GM18907 (cell line): Measurements from ENCODE around the gene ANAPC16.
"Not testable (repeated sequence)": the region's sequence is repeated elsewhere in the genome, so short reads cannot be mapped to it uniquely, and the experiment has no call there.

Experiments
- ATAC-seq: cut with Tn5 transposase; IDR thresholded peaks from one replicate; pipeline ENCODE4 v1.9.1; 2021; ENCODE audit warnings: mild to moderate bottlenecking, moderate library complexity; ENCODE audit not compliant: unreplicated experiment

Gene ANAPC16

DNA sequence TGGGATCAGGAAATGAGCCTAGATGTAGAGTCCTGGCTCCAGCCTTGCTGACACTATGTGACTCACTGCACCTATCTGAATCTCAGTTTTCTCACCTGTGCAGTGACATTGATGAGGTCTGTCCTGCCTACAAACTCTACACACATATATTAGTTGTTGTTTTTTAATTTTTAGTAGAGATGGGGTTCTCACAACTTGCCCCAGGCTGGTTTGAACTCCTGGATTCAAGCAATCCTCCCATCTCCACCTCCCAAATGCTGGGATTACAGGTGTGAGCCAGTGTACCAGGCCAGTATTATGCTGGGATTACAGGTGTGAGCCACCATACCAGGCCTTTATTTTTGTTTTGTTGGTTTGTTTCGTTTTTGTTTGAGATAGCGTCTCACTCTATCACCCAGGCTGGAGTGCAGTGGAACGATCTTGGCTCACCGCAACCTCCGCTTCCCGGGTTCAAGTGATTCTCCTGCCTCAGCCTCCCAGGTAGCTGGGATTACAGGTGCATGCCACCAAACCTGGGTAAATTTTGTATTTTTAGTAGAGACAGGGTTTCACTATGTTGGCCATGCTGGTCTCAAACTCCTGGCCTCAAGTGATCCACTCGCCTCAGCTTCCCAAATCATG, 46.1 kb downstream of the ANAPC16 start:
- peak; percentile 13 for ATAC-seq

DNA sequence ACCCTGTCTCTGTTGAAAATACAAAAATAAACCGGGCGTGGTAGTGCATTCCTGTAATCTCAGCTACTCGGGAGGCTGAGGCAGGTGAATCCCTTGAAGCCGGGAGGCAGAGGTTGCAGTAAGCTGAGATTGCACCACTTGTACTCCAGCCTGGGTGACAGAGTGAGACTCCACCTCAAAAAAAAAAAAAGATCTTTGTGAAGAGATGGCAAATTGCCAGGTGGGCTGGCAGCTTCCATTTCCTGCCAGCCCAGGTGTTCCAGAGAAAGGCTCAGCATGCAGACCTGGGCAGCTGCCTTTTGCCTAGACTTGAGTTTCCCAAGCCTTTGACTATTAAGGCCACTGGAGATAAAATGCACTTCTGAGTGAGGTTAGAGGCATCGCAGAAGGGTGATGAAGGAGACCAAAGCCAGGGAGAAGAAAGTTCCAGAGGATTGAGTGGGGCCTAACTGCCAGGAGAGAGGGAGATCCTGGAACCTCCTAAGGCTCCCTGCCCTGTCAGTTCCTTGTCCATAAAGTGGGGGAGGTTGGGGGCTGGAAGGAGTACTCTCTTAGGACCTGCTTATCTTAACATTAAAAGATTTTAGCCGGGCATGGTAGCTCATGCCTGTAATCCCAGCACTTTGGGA, 47.9 kb downstream of the ANAPC16 start:
- no peak for ATAC-seq

DNA sequence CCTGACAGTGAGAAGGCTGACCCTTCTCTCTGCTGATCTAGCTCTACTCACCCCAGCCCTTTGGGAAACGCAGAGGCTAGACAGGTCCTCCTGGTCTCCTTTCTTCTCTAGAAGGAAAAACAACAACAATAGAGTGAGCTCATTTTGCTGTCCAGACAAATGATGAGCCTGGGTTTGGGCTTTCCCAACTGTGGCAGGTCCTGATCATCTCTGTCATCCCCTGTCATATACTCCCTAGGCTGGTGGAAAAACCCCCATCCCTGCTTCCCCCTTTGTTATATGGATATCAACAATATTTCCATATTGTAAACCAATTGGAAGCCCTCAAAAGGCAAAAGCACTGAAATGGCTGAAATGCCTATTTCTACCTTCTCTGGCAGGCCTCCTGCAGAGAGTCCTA, 48.7 kb downstream of the ANAPC16 start:
- no peak for ATAC-seq

DNA sequence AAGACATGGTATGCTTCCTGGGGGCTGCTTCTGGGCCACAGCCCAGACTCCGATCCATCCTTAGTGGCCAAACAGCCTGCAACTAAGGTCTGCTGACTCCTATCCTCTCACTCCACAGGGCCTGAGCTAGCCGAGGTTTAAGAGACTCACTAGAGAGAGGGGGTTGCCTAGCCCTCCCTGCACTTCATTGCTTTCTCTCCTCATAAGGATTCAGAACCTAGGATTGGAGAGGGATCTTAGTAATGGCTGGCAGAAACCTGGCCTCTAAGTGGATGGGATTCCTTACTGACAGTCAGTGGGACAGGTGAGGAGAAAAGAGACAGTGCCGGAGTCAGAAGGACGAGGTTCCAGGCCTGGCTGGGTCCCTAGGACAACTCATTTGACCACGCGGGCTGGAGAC, 49.7 kb downstream of the ANAPC16 start:
- no peak for ATAC-seq

DNA sequence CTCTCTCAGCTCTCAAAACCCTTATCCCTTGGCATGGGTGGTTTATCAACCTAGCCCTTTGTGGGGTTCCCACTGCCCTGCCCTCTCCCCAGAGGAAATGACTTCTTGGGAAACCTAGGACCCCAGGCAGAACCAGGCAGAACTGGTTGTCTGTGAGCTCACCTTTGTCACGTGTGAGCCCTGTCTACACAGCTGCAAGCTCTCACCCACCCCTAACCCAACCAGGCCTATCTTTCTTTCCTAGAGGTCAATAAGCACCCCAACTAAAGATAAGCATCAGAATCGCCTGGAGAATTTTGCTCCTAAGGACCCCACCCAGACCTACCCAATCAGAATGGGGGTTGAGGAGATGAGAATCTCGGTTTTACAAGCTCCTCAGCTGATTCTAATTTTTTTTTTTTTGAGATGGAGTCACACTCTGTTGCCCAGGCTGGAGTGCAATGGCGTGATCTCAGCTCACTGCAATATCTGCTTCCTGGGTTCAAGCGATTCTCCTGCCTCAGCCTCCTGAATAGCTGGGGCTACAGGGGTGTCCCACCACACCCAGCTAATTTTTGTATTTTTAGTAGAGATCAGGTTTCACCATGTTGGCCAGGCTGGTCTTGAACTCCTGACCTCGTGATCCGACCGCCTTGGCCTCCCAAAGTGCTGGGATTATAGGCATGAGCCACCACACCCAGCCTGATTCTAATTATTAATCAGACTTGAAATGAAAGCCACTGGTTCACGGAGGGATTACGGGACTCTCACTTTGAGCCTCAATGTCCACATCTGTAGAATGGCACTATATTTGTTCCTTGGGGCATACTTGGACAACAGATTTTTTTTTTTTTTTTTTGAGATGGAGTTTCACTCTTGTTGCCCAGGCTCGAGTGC, 50.4 kb downstream of the ANAPC16 start:
- ATAC-seq, result no peak

DNA sequence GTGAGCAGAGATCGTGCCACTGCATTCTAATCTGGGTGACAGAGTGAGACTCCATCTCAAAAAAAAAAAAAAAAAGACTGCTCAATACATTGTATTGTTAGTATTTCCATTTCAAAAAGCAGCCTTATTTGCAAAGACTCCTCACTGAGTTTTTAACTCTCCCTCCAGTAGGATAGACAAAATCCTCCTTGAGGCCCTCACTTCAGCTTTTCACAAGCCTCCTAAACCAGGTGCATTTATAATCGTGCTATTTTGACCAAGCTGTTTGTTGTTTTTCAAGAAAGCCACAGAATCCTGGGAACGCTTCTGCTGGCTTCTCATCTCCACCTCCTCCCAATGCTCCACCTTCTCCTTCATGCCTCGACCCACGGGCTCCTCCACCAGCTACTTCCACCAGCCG, 51.6 kb downstream of the ANAPC16 start:
- ATAC-seq, result no peak

DNA sequence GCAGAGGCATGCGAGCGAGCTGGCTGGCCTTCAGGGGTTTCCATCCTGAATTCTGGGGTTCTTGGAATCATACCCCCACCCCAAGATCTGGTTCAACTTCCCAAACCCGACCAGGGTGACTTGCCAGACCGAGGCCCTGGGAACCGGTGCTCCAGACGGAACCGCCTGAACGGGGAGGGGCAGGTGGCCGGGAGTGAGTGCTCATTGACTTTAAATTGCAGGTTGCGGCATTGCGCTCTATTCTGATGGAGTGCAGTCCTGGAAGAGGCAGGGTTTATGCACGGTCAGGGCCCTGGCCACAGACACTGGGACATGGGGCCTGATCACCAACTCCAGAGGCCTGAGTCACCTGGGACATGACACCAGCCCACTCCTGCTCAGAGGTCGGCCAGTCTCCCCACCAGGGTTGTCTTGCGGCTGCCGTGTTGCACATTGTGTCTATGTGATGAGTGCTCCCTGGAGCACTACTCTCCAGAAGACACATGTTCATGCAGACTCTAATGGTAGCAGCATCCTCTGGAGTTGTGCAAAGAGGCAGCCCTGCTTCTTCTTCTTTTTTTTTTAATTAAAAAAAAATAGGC, 52.1 kb downstream of the ANAPC16 start:
- ATAC-seq, result no peak

DNA sequence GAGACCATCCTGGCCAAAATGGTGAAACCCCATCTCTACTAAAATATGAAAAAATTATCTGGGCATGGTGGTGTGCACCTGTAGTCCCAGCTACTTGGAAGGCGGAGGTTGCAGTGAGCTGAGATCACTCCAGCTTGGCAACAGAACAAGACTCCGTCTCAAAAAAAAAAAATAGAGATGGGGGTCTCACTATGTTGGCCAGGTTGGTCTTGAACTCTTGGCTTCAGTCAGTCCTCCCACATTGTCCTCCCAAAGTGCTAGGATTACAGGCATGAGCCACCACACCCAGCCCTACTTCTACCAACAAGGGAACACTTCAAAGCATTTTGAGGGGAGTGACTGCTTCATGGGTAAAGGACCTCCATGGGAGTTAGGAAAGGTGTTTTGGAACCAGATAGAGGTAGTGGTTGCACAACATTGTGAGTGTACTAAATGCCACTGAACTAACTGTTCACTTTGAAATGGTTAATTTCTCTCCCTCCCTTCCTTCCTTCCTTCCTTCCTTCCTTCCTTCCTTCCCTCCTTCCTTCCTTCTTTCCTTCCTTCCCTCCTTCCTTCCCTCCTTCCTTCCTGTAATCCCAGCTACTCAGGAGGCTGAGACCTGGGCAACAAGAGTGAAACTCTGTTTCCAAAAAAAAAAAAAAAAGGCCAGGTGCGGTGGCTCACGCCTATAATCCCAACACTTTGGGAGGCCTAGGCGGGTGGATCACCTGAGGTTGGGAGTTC, 52.8 kb downstream of the ANAPC16 start:
- not testable (repeated sequence) for ATAC-seq

DNA sequence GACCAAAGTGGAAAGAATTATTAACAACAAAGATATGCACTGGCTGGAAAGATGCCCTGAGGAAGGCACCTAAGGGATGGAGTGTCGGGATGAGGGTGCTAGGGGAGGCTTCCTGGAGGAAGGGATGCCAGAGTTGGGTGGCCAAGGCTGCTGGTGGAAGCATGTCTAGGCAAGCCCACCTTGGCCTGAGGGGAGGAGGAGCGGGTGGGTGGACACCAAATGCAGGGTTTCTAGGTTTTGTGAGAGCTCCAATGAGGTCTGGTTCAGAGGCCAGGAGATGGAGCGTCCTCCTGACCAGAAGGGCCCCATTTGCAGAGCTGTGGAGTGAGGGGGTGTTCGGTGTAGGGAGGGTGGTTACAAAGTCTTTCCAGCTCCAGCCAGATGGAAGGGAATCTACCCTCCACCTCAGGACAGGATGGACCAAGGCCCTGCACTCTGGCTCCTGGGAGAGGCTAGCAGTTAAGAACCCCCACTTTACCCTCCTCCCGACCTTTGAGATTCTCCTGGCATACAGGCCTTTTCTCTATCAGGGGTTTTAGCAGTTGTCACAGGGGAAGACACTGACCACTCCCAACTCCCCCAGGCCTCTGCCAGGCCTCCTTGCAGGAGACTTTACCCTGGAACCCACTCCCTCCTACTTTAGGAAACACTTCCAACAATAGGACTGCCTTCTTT, 54.9 kb downstream of the ANAPC16 start:
- no peak for ATAC-seq

DNA sequence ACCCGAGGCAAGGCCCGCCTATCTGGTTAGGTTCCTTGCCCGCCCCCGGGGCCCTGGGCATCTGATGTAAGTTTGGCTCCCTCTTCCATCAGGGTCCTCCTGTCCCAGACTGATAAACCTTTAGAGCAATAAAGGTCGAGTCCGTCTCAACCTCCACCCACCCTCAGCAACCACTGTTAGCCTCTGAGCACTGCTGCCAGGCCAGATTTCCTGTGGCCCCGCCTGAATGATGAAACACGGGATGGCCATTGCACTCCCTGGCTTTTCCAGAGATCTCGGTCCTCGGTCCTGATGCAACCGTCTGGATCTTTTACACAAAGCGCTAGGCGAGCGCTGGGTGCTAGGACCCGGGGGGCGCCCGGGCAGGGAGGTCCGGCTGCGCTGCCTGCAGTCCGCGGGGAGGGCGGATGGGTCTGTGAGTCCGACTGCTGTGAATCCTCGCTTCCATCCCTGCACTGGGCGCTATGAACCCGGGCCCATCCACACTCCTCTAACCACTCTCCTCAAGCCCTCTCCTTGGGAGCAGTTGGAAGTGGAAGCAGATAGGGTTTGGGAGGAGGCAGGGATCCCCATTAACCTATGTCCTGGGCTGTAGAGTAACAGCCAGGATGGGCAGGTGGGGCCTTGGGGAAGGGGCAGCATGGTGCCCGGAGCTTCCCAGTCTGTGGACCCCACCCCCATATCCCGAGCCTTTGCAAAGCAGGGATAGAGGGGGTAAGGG, 57.0 kb downstream of the ANAPC16 start:
- peak; percentile 34 for ATAC-seq

DNA sequence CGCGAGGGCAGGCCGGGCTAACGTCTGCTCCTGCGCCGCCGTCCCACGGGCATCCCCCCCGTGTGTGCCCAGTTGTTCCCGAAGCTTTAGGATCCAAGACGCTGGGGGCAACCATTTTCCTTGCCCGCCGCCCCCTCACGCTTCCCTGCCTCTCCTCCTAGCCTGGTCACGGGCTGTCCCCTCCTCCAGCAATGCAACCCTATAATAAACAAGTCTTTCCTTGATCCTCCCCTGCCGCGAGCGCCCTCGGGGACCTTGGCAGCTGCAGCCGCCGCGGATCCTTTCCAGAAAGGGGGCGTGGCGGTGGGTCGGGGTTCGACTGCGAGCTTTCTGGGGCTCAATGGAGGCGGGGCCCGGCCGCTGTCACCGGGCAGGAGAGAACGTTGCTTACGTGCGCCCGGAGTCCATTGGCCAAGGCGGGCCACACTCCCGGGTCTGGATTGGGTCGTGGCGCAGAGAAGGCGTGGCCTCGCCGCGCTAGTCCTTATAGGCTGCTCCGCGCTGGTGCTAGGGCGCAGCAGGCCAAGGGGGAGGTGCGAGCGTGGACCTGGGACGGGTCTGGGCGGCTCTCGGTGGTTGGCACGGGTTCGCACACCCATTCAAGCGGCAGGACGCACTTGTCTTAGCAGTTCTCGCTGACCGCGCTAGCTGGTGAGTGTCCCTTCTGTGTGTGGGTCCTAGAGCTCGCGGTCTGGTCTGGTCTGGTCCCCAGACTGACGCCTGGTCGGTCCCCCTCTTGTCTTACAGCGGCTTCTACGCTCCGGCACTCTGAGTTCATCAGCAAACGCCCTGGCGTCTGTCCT, 57.8 kb downstream of the ANAPC16 start, which contains the start of gene DDIT4:
TSS of gene DDIT4 (plus strand) at position 515 of the 803 bp plus-strand sequence. CDS start 293 bp downstream, outside the sequence.
- peak; percentile 83 for ATAC-seq

DNA sequence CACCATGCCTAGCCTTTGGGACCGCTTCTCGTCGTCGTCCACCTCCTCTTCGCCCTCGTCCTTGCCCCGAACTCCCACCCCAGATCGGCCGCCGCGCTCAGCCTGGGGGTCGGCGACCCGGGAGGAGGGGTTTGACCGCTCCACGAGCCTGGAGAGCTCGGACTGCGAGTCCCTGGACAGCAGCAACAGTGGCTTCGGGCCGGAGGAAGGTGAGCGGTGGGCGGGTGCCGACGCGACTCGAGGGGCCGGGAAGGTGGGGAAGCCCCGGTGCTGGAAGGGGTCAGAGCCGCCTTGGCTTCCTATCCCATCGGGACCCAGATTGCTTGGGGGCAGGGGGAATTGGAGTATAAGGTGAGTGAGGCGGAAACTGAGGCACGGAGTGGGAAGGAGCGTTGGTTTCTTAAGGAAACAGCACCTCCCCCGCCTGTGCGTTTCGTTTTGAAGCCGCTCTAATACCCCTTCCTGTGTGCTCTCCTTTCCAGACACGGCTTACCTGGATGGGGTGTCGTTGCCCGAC, 58.5 kb downstream of the ANAPC16 start:
- peak; percentile 1 for ATAC-seq

DNA sequence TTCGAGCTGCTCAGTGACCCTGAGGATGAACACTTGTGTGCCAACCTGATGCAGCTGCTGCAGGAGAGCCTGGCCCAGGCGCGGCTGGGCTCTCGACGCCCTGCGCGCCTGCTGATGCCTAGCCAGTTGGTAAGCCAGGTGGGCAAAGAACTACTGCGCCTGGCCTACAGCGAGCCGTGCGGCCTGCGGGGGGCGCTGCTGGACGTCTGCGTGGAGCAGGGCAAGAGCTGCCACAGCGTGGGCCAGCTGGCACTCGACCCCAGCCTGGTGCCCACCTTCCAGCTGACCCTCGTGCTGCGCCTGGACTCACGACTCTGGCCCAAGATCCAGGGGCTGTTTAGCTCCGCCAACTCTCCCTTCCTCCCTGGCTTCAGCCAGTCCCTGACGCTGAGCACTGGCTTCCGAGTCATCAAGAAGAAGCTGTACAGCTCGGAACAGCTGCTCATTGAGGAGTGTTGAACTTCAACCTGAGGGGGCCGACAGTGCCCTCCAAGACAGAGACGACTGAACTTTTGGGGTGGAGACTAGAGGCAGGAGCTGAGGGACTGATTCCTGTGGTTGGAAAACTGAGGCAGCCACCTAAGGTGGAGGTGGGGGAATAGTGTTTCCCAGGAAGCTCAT, 59.0 kb downstream of the ANAPC16 start:
- peak; percentile 7 for ATAC-seq

DNA sequence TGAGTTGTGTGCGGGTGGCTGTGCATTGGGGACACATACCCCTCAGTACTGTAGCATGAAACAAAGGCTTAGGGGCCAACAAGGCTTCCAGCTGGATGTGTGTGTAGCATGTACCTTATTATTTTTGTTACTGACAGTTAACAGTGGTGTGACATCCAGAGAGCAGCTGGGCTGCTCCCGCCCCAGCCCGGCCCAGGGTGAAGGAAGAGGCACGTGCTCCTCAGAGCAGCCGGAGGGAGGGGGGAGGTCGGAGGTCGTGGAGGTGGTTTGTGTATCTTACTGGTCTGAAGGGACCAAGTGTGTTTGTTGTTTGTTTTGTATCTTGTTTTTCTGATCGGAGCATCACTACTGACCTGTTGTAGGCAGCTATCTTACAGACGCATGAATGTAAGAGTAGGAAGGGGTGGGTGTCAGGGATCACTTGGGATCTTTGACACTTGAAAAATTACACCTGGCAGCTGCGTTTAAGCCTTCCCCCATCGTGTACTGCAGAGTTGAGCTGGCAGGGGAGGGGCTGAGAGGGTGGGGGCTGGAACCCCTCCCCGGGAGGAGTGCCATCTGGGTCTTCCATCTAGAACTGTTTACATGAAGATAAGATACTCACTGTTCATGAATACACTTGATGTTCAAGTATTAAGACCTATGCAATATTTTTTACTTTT, 59.7 kb downstream of the ANAPC16 start:
- no peak for ATAC-seq

DNA sequence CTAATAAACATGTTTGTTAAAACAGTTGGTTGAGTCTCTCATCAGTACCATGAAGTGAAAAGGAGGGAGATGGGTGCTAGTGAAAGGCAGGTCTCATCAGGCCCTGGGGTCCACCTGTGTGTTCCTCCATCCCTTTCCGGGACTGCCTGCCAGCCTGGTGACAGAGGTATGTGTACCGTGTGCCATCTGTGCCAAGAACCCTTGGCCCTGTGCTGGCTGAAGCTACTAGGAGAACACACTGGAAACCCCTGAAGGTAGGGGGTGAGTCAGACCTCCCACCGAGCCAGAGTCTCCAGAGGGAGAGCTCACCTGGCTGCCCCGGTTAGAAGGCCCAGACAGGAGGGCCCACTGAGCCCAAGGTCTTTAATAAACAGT, 60.2 kb downstream of the ANAPC16 start:
- ATAC-seq, result no peak

DNA sequence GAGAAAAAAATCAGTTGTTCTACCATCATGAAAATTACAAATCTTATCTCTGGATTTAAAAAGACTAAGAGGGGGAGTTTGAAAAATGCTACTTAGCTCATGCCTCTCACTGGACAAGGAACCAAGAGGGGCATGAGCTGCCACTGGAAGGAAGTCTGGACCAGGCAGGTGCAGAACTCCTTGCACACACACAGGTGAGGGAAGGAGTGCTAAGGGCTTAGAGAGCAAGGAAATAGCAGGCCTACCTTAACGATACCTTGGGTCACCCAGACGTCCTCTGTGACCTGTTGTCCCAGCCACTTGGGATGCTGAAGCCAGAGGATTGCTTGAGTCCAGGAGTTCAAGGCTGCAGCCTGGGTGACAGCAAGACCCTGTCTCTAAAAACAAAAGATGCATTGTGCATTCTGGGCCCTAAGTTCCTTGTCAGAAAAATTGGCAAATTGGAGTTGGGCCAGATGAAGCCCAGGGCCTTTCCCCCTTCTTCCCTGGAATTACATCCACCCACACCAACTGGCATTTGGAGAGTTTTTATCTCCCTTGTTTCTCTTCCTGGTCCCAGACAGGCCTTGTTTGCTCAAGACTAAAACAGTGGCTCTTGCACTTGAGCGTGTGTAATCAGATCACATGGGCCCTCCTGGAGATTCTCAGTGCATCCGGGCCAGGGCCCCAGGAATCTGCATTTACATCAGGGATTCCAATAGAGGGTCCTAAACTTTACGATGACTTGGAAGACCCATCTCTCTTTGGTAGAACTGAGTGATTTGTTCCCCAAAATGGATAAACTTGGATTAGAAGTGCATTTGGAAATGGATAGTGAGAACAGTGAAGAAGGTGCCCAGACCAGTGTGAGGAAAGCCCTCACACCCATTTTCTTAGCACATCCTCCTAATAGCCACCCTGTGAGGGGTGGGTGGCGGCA, 60.9 kb downstream of the ANAPC16 start:
- no peak for ATAC-seq
